PC-9 (cell line): Measurements from ENCODE around the gene GYPC.

Experiments used
- CTCF ChIP-seq: fragments of 200-600 bp; sonication (generic); conservative IDR thresholded peaks from 2 replicates; pipeline ENCODE4 v1.6.1; 2017; ENCODE audit warnings: mixed run types, antibody characterized with exemption, mild to moderate bottlenecking, moderate library complexity
- EZH2 ChIP-seq: fragments of 200-600 bp; sonication (generic); IDR thresholded peaks from 2 replicates; pipeline ENCODE4 v1.8.0; 2017; ENCODE audit warnings: antibody characterized with exemption, low read depth

DNA sequence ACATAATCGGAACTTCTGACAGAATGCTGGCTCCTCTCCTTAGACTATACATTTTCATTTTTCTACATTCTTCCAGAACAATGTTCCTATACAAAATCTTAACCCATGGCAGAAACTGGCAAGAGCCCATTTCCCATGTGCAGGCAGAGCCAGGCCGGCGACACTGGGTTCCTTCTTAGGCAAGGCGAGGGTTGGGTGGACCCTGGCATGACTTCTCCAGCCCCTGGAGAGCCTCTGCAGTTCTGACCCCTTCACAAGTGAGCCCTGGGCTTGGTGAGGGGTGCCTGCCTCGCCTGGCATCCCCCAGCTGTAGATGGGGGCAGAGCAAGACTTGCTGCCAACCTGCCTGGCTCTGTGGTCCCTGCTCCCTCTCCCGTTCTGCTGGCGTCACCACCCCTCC, 5.0 kb downstream of the GYPC start:
- TF ChIP-seq CTCF (no peak), EZH2 (no peak)
